Smooth muscle cell (in vitro differentiated cells): Measurements from ENCODE around the gene FERMT1. TPM values are rescaled to one million over a fixed set of nuclear protein-coding genes. Genes with fewer than 3 reads are reported as not detected.
"Not testable (repeated sequence)": the region's sequence is repeated elsewhere in the genome, so short reads cannot be mapped to it uniquely, and the experiment has no call there.

ENCODE experiments used
- DNase-seq: peaks from one replicate; lab custom pipeline; 2025; ENCODE audit not compliant: unreplicated experiment; lab: John Stamatoyannopoulos, UW
- H2AFZ ChIP-seq: fragments of 200-600 bp; sonication (generic); 2 replicates; pipeline ENCODE4 v1.6.0; 2016; ENCODE audit warnings: antibody characterized with exemption, low read depth, mild to moderate bottlenecking
- H3F3A ChIP-seq: fragments of 200-600 bp; sonication (generic); 2 replicates; pipeline ENCODE4 v1.6.0; 2017; ENCODE audit warnings: antibody characterized with exemption, low read depth
- H3K27ac ChIP-seq: fragments of 200-600 bp; sonication (generic); 2 replicates; pipeline ENCODE4 v1.5.1; 2016; ENCODE audit warnings: low read depth, mild to moderate bottlenecking
- H3K27me3 ChIP-seq: fragments of 200-600 bp; sonication (generic); 2 replicates; pipeline ENCODE4 v1.6.1; 2016; ENCODE audit warnings: low read depth, mild to moderate bottlenecking
- H3K36me3 ChIP-seq: fragments of 200-600 bp; sonication (generic); 2 replicates; pipeline ENCODE4 v1.5.1; 2016; ENCODE audit warnings: low read depth
- H3K4me1 ChIP-seq: fragments of 200-600 bp; sonication (generic); 2 replicates; pipeline ENCODE4 v1.5.1; 2016; ENCODE audit warnings: low read depth
- H3K4me2 ChIP-seq: fragments of 200-600 bp; sonication (generic); 2 replicates; pipeline ENCODE4 v1.6.0; 2016; ENCODE audit warnings: mild to moderate bottlenecking
- H3K4me3 ChIP-seq: fragments of 200-600 bp; sonication (generic); 2 replicates; pipeline ENCODE4 v1.5.1; 2016; ENCODE audit warnings: mild to moderate bottlenecking
- H3K79me2 ChIP-seq: fragments of 200-600 bp; sonication (generic); 2 replicates; pipeline ENCODE4 v1.6.0; 2016; ENCODE audit warnings: low read depth, mild to moderate bottlenecking
- H3K9ac ChIP-seq: fragments of 200-600 bp; sonication (generic); 2 replicates; pipeline ENCODE4 v1.6.0; 2016; ENCODE audit warnings: low read depth
- H3K9me3 ChIP-seq: fragments of 200-600 bp; sonication (generic); replicated peaks from 2 replicates; pipeline ENCODE4 v1.5.1; 2016; ENCODE audit warnings: low read depth
- H4K20me1 ChIP-seq: fragments of 200-600 bp; sonication (generic); 2 replicates; pipeline ENCODE4 v1.6.0; 2016; ENCODE audit warnings: low read depth
- WGBS: methylation state at CpG from one replicate; pipeline ENCODE4 v1.1.7; 2016; ENCODE audit warnings: low lambda C conversion rate; 5-methylcytosine and 5-hydroxymethylcytosine counted together
- polyA plus RNA-seq: library from polyadenylated mRNA; unstranded; fragments of >200 nt; fragmentation: Nextera tagmentation; extraction: Ambion mirVana; gene quantifications from 2 replicates; pipeline ENCODE4 v1.2.1, GENCODE V29; 2016
- total RNA-seq: library from RNA; depleted of rRNA; stranded (reverse); fragments of >200 nt; gene quantifications from 2 replicates; pipeline ENCODE4 v1.2.3, GENCODE V29; 2014
- TF ChIP-seq, protein P1 (sequence below): fragments of 200-600 bp; sonication (generic); IDR thresholded peaks from 2 replicates; pipeline ENCODE4 v1.5.1; 2017; ENCODE audit warnings: borderline replicate concordance, mild to moderate bottlenecking, antibody characterized with exemption; ENCODE audit not compliant: insufficient read depth, poor library complexity, severe bottlenecking

Gene FERMT1
- total and polyA plus RNA-seq, 2 experiments from 2014 or later, result 0.79 to 13.8 TPM

DNA sequence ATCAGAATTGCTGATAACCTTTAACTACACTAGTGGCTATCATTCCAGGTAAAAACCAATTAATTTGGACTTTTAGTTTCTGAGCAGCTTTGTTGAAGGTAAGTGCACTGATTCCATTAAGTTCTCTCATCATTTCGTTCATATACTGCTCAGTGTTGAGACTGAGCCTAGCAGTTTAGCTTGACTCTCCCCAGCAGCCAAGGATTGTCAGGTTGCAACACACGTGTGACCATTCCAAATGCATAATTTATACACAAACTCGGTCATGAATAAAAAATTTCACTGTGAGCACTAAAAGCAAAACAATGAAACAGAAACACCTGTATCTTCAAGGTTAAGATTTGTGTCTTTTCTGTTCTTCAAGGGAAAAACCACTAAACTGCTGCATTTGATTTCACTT lies 8.9 kb downstream of the FERMT1 start:
- H3K9me3 ChIP-seq, result no peaks in the 10 kb centered on the region
- 93% methylated on average over 3 of the region's 3 CpGs for WGBS
- no peaks in the 10 kb centered on the region for H3K79me2 ChIP-seq

DNA sequence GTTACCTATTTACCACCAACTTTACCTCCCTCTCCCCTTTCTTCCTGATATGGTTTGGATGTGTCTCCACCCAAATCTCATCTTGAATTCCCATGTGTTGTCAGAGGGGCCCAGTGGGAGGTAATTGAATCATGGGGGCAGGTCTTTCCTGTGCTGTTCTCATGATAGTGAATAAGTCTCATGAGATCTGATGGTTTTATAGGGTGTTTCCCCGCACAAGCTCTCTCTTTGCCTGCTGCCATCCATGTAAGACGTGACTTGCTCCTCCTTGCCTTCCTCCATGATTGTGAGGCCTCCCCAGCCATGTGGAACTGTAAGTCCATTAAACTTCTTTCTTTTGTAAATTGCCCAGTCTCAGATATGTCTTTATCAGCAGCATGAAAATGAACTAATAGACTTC lies 9.9 kb downstream of the FERMT1 start:
- H2AFZ ChIP-seq, H3K4me3 ChIP-seq, H3K4me2 ChIP-seq, H3K9ac ChIP-seq, DNase-seq, H3K9me3 ChIP-seq, H3K4me1 ChIP-seq, H4K20me1 ChIP-seq, H3K79me2 ChIP-seq, H3F3A ChIP-seq, H3K27ac ChIP-seq, H3K36me3 ChIP-seq, H3K27me3 ChIP-seq: not testable (repeated sequence)
- WGBS, result 86% methylated on average over 2 of the region's 2 CpGs

More for the DNA sequence above, 8.9 kb downstream of the FERMT1 start:
- no peaks in the 10 kb centered on the region for H4K20me1 ChIP-seq
- DNase-seq, result no peak
- TF ChIP-seq, protein P1, sequence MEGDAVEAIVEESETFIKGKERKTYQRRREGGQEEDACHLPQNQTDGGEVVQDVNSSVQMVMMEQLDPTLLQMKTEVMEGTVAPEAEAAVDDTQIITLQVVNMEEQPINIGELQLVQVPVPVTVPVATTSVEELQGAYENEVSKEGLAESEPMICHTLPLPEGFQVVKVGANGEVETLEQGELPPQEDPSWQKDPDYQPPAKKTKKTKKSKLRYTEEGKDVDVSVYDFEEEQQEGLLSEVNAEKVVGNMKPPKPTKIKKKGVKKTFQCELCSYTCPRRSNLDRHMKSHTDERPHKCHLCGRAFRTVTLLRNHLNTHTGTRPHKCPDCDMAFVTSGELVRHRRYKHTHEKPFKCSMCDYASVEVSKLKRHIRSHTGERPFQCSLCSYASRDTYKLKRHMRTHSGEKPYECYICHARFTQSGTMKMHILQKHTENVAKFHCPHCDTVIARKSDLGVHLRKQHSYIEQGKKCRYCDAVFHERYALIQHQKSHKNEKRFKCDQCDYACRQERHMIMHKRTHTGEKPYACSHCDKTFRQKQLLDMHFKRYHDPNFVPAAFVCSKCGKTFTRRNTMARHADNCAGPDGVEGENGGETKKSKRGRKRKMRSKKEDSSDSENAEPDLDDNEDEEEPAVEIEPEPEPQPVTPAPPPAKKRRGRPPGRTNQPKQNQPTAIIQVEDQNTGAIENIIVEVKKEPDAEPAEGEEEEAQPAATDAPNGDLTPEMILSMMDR, result no peak
- no peak overlapping the region for H2AFZ ChIP-seq
- H3K9ac ChIP-seq, result no peak overlapping the region
- H3K27ac ChIP-seq, result no peak overlapping the region
- H3K4me1 ChIP-seq, result no peaks in the 10 kb centered on the region
- no peaks in the 10 kb centered on the region for H3F3A ChIP-seq
- H3K4me3 ChIP-seq, result no peak overlapping the region
- no peaks in the 10 kb centered on the region for H3K27me3 ChIP-seq
- no peak overlapping the region for H3K4me2 ChIP-seq
- H3K36me3 ChIP-seq, result peaks cover 9% of the 10 kb centered on the region

DNA sequence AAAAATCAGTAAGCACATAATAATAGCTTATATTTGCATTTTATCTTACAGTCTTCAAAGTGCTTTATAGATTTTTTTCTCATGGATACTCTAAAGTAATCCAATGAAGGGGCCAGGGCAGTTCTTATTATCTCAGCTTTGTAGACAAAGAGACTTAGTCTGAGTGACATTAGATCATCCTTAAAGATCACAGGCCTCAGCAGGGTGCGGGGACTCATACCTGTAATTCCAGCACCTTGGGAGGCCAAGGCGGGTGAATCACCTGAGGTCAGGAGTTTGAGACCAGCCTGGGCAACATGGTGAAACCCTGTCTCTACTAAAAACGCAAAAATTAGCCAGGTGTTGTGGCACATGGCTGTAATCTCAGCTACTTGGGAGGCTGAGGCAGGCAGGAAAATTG lies 14.5 kb downstream of the FERMT1 start:
- no peak overlapping the region for H2AFZ ChIP-seq
- 73% methylated on average over 3 of the region's 3 CpGs for WGBS

DNA sequence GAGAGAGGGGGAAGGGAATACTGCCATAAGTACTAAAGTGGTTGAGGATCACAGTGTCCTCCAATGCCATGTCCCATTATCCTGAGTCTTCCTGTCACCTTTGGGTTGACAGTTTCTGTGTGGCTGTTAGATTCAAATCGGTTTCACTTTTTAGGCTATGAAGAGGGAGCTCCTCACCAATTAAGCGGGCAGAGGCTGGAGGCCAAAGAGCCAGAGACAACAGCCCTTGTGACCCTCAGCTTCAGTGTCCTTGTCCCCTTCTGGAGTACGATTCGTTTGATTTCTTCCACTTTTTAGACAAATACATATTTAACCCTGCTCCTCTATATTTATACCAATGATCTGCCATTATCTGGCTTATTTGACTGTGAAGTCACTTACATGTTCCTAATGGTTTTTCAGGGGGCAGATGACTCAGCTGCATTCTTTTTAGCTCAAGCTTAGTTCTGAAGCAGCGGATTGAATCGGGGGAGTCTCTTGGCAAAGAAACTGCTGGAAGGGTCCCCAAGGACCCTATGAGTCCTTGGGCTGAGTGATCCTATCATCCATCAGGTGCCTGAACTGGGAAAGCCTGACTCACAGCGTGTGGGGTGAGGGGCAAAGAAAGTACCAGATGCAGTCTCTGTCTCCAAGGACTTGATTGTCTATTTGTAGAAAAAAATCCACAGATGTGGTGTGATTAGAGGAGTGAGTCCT lies 18.2 kb downstream of the FERMT1 start:
- no peaks in the 10 kb centered on the region for H4K20me1 ChIP-seq
- no peaks in the 10 kb centered on the region for H3K4me1 ChIP-seq
- H3K9ac ChIP-seq, result no peak overlapping the region
- no peak overlapping the region for H3K4me2 ChIP-seq
- WGBS, result 82% methylated on average over 7 of the region's 7 CpGs
- no peaks in the 10 kb centered on the region for H3K9me3 ChIP-seq
- H3F3A ChIP-seq, result no peaks in the 10 kb centered on the region
- TF ChIP-seq, protein P1, result no peak
- H3K36me3 ChIP-seq, result no peaks in the 10 kb centered on the region
- no peak for DNase-seq
- no peak overlapping the region for H3K27ac ChIP-seq
- H3K79me2 ChIP-seq, result no peaks in the 10 kb centered on the region
- H3K4me3 ChIP-seq, result no peak overlapping the region
- H3K27me3 ChIP-seq, result no peaks in the 10 kb centered on the region
- no peak overlapping the region for H2AFZ ChIP-seq

More for the DNA sequence above, 14.5 kb downstream of the FERMT1 start:
- no peaks in the 10 kb centered on the region for H3K4me1 ChIP-seq
- H3K79me2 ChIP-seq, result no peaks in the 10 kb centered on the region
- H3K36me3 ChIP-seq, result no peaks in the 10 kb centered on the region
- no peak overlapping the region for H3K27ac ChIP-seq
- H4K20me1 ChIP-seq, result no peaks in the 10 kb centered on the region
- H3K9ac ChIP-seq, result no peak overlapping the region
- H3K4me2 ChIP-seq, result no peak overlapping the region
- H3K4me3 ChIP-seq, result no peak overlapping the region
- DNase-seq, result no peak
- H3F3A ChIP-seq, result no peaks in the 10 kb centered on the region
- H3K9me3 ChIP-seq, result no peaks in the 10 kb centered on the region
- TF ChIP-seq, protein P1, result no peak
- no peaks in the 10 kb centered on the region for H3K27me3 ChIP-seq
